Naive B cell (primary cell): ENCODE measurements around the gene NUAK2. TPM values are rescaled to one million over a fixed set of nuclear protein-coding genes. Genes with fewer than 3 reads are reported as not detected.

Experiments
- ATAC-seq, 2 donors: fragments of 150-1000 bp; cut with Tn5 transposase; 2 replicates each; pipeline ENCODE4 v1.10.0; 2021; ENCODE audit warnings: low read depth in 2 of 2, mild to moderate bottlenecking in 2 of 2, moderate library complexity in 2 of 2
- DNase-seq: peaks from one replicate; pipeline ENCODE4 v3.0.0; 2022
- H3K27ac Mint-ChIP-seq, 6 donors: one replicate each; pipeline ENCODE4 v1.8.0; 2020 to 2022; ENCODE audit warnings: mild to moderate bottlenecking in 6 of 6, mixed read lengths in 6 of 6, moderate library complexity in 5 of 6, inconsistent platforms in 2 of 6
- H3K27me3 Mint-ChIP-seq, 3 donors: one replicate each; pipeline ENCODE4 v1.8.0; 2021 to 2022; ENCODE audit warnings: mixed read lengths in 3 of 3, mild to moderate bottlenecking in 1 of 3
- H3K36me3 Mint-ChIP-seq, 2 donors: one replicate each; pipeline ENCODE4 v1.8.0; 2020 to 2022; ENCODE audit warnings: mixed read lengths in 2 of 2, inconsistent platforms in 1 of 2, mild to moderate bottlenecking in 1 of 2
- H3K4me1 Mint-ChIP-seq, 3 donors: one replicate each; pipeline ENCODE4 v1.8.0; 2020 to 2022; ENCODE audit warnings: mixed read lengths in 3 of 3, inconsistent platforms in 1 of 3, mild to moderate bottlenecking in 1 of 3, moderate library complexity in 1 of 3
- H3K4me3 Mint-ChIP-seq, 8 donors: one replicate each; pipeline ENCODE4 v1.8.0; 2020 to 2022; ENCODE audit warnings: mild to moderate bottlenecking in 8 of 8, mixed read lengths in 8 of 8, moderate library complexity in 8 of 8, inconsistent platforms in 2 of 8
- H3K9me3 Mint-ChIP-seq, 7 donors: one replicate each; pipeline ENCODE4 v1.8.0; 2020 to 2022; ENCODE audit warnings: mixed read lengths in 7 of 7, mild to moderate bottlenecking in 5 of 7, inconsistent platforms in 2 of 7, moderate library complexity in 1 of 7
- polyA plus RNA-seq, 6 donors: library from polyadenylated mRNA; unstranded; fragments of 300-500 nt; fragmentation: Illumina TruSeq; gene quantifications; one replicate each; pipeline ENCODE4 v1.2.3, GENCODE V29; 2021; ENCODE audit warnings: low read depth in 6 of 6

NUAK2 gene
- polyA plus RNA-seq, 6 donors from 2014 or later, result 103 to 166 (median 113) TPM

DNA sequence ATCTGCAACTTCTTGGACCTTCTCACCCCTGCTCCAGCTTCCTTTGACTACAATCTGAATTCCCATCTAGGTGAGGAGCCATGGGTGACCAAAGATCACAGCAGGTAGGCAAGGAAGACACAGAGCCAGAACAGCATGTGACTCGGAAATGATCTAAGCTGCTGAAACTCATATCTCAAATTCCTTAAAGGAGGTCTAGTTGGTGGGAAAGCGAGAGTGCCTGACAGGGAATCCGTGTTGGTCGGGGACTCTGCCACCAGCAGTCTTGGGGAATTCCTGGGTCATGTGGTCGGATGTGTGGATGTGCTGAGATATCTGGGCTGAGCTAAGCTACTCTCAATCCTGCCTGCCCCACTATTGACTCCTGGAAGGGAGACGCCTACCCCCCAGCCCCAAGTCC is 3.2 kb upstream of the NUAK2 start:
- H3K4me3 Mint-ChIP-seq, result peak overlapping the region in 5 of 8 donors; percentile 13 to 58 (median 55)
- no peak for DNase-seq

DNA sequence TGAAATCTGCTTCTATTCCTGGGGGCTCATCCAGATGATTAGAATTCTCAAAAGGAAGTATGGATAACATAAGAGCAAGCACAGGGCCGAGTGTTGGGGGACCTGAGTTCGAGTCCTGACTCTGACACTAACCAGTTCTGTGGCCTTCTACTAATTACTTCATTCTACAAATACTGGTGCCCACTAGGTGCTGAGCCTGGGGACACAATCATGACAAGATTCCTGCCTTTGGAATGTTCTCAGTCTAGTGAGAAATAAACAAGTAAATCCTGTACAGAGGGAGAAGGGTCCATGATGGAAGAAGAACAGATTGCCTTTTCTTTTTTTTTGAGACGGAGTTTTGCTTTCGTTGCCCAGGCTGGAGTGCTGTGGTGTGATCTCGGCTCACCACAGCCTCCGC is 2.2 kb upstream of the NUAK2 start:
- ATAC-seq, result no peak
- no peak for DNase-seq
- Mint-ChIP-seq H3K4me1 (peaks cover 44 to 60% (median 48%) of the 10 kb centered on the region in 3 donors), H3K4me3 (peak overlapping the region in 3 of 8 donors; percentile 60 to 63 (median 60)), H3K36me3 (peaks cover 16 to 23% of the 10 kb centered on the region in 2 donors), H3K9me3 (no peaks in the 10 kb centered on the region), H3K27me3 (peaks cover 0 to 10% (median 7%) of the 10 kb centered on the region in 3 donors), H3K27ac (peak overlapping the region in 3 of 6 donors; percentile 81 to 98 (median 84))

More for the DNA sequence above, 3.2 kb upstream of the NUAK2 start:
- Mint-ChIP-seq H3K4me1 (peaks cover 36 to 50% (median 40%) of the 10 kb centered on the region in 3 donors), H3K36me3 (peaks cover 10 to 16% of the 10 kb centered on the region in 2 donors), H3K27ac (peak overlapping the region in 4 of 6 donors; percentile 35 to 84 (median 72)), H3K9me3 (no peaks in the 10 kb centered on the region), H3K27me3 (peaks cover 0 to 18% (median 15%) of the 10 kb centered on the region in 3 donors)
- ATAC-seq, result no peak

GRCh38 chr1:205321959-205322283 is 376 bp upstream of the NUAK2 start:
- no peaks in the 10 kb centered on the region for H3K9me3 Mint-ChIP-seq
- H3K36me3 Mint-ChIP-seq, result peaks cover 23% of the 10 kb centered on the region in 2 donors
- peak overlapping the region; percentile 28 to 98 (median 98) for H3K27ac Mint-ChIP-seq
- H3K4me3 Mint-ChIP-seq, result peak overlapping the region; percentile 96 to 99 (median 98)
- peaks cover 55 to 79% (median 67%) of the 10 kb centered on the region in 3 donors for H3K4me1 Mint-ChIP-seq
- ATAC-seq (no peak), DNase-seq (no peak)
- peaks cover 0 to 3% (median 1%) of the 10 kb centered on the region in 3 donors for H3K27me3 Mint-ChIP-seq

GRCh38 chr1:205319081-205320018 is 2.2 kb downstream of the NUAK2 start:
- Mint-ChIP-seq H3K36me3 (peaks cover 23% of the 10 kb centered on the region in 2 donors), H3K9me3 (no peaks in the 10 kb centered on the region), H3K27ac (peak overlapping the region; percentile 13 to 98 (median 92)), H3K27me3 (no peaks in the 10 kb centered on the region), H3K4me1 (peaks cover 64 to 88% (median 75%) of the 10 kb centered on the region in 3 donors), H3K4me3 (peak overlapping the region; percentile 96 to 99 (median 98))
- ATAC-seq (no peak), DNase-seq (no peak)

GRCh38 chr1:205318231-205318991 is 3.1 kb downstream of the NUAK2 start:
- DNase-seq (no peak), ATAC-seq (no peak)
- Mint-ChIP-seq H3K9me3 (no peaks in the 10 kb centered on the region), H3K36me3 (peaks cover 23% of the 10 kb centered on the region in 2 donors), H3K27me3 (no peaks in the 10 kb centered on the region), H3K4me3 (peak overlapping the region; percentile 96 to 99 (median 98)), H3K4me1 (peaks cover 68 to 88% (median 75%) of the 10 kb centered on the region in 3 donors), H3K27ac (peak overlapping the region in 5 of 6 donors; percentile 68 to 98 (median 90))

- H3K4me1 Mint-ChIP-seq, result peaks cover 75 to 92% (median 77%) of the 10 kb centered on the region in 3 donors
- ATAC-seq (no peak), DNase-seq (no peak)
- peak overlapping the region; percentile 43 to 98 (median 86) for H3K27ac Mint-ChIP-seq
- peak overlapping the region; percentile 96 to 99 (median 98) for H3K4me3 Mint-ChIP-seq
- no peaks in the 10 kb centered on the region for H3K27me3 Mint-ChIP-seq
- H3K36me3 Mint-ChIP-seq, result peaks cover 23% of the 10 kb centered on the region in 2 donors
- H3K9me3 Mint-ChIP-seq, result no peaks in the 10 kb centered on the region
Measured at GRCh38 chr1:205317311-205317917, 4.1 kb downstream of the NUAK2 start.

DNA sequence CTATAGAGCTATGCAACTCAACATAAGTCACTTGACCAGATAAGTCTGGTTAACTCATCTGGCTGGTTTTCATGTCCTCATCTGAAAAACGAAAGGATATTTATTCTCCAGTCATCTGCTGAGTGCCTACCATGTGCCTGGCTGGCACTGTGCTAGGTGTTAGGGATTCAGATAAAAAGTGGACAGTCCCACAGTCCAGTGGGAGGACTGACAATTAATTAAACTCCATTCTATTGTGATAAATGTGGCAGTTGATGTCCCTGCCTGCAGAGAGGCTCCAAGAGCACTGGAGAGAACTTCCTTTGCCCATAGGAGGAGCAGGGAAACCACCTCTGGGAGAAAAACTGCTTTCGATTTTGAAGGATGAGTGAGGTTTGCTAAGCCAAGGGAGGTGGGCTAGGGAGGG is 5.4 kb downstream of the NUAK2 start:
- Mint-ChIP-seq H3K27me3 (no peaks in the 10 kb centered on the region), H3K4me1 (peaks cover 75 to 97% (median 82%) of the 10 kb centered on the region in 3 donors), H3K9me3 (no peaks in the 10 kb centered on the region), H3K36me3 (peaks cover 25 to 28% of the 10 kb centered on the region in 2 donors), H3K4me3 (peak overlapping the region; percentile 94 to 99 (median 98)), H3K27ac (peak overlapping the region in 5 of 6 donors; percentile 84 to 98 (median 98))
- no peak for ATAC-seq
- no peak for DNase-seq

DNA sequence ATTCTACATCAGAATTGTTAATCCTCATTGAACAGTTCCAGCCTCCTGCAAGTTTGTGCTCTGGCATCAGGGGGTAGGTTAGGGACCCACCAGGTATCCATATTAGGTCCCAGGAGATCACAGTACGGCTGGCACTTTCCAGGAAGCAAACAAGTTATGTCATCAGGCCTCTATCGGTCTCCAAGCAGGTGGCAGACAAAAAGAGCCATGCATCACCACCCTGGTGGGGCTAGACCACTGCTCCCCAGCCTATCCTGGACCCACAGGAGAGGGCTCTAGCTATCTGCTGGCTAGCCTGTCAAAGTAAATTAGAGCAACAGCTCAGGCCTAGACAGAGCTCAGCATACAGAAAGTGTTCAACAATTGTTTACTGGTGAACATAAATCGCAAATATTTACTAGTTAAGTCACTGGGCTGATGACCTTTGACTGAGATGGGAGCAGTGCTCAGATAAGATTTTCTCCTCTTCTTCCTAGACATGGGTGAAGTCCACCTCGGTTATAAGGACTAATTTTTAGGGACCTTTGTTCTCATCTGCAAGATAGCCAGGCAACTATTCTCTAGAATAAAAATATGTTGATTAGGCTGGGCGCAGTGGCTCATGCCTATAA is 6.4 kb downstream of the NUAK2 start:
- Mint-ChIP-seq H3K4me3 (peak overlapping the region; percentile 84 to 99 (median 96)), H3K9me3 (no peaks in the 10 kb centered on the region), H3K4me1 (peaks cover 77 to 100% (median 92%) of the 10 kb centered on the region in 3 donors), H3K36me3 (peaks cover 25 to 27% of the 10 kb centered on the region in 2 donors), H3K27ac (peak overlapping the region; percentile 97 to 99 (median 98)), H3K27me3 (no peaks in the 10 kb centered on the region)
- ATAC-seq, result peak in 1 of 2 donors; percentile 6
- no peak for DNase-seq

DNA sequence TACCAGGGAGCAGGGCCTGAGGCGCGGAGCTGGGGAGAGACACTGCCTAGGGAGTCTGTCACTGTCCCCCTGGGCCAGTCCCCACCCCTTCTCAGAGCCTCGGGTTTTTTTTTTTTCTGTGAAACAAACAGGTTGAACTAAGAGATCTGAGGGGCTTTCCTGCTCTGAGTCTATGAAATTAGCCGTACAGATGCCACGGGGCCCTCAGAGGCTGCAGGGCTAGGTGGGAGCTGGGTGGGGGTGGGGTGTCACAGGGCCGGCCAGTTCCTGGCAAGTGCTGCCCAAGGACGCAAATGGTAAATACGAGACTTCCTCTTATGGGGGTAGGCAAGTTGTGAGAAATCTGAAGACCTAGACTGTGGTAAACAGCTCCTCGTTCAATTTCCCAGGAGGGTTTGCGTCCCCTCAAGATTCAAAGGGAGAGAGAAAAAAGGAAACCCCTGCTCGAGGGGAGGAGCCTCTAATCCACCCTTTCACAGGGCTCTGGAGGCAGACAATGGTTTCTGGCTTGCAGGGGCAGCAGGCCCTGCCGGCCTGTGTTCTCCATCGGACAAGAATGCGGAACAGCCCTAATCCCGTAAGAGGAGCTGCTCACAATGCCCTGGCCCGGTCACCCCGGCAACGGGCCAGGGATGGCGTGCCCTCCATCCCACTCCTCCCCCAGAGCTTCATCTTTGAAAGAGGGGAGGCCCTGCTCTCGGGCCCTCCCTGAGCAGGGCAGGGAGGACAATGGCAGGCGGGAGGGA is 7.8 kb downstream of the NUAK2 start:
- peak; percentile 76 to 80 for ATAC-seq
- H3K27ac Mint-ChIP-seq, result peak overlapping the region; percentile 97 to 99 (median 98)
- peaks cover 15 to 19% of the 10 kb centered on the region in 2 donors for H3K36me3 Mint-ChIP-seq
- H3K4me3 Mint-ChIP-seq, result peak overlapping the region; percentile 84 to 99 (median 96)
- H3K4me1 Mint-ChIP-seq, result peaks cover 68 to 100% (median 87%) of the 10 kb centered on the region in 3 donors
- H3K27me3 Mint-ChIP-seq, result no peaks in the 10 kb centered on the region
- DNase-seq, result peak; percentile 78
- H3K9me3 Mint-ChIP-seq, result no peaks in the 10 kb centered on the region

GRCh38 chr1:205312866-205313562 is 8.5 kb downstream of the NUAK2 start:
- peaks cover 12 to 15% of the 10 kb centered on the region in 2 donors for H3K36me3 Mint-ChIP-seq
- peak overlapping the region; percentile 97 to 99 (median 98) for H3K27ac Mint-ChIP-seq
- ATAC-seq (no peak), DNase-seq (no peak)
- no peaks in the 10 kb centered on the region for H3K27me3 Mint-ChIP-seq
- no peaks in the 10 kb centered on the region for H3K9me3 Mint-ChIP-seq
- peak overlapping the region; percentile 84 to 99 (median 96) for H3K4me3 Mint-ChIP-seq
- H3K4me1 Mint-ChIP-seq, result peaks cover 65 to 100% (median 80%) of the 10 kb centered on the region in 3 donors

DNA sequence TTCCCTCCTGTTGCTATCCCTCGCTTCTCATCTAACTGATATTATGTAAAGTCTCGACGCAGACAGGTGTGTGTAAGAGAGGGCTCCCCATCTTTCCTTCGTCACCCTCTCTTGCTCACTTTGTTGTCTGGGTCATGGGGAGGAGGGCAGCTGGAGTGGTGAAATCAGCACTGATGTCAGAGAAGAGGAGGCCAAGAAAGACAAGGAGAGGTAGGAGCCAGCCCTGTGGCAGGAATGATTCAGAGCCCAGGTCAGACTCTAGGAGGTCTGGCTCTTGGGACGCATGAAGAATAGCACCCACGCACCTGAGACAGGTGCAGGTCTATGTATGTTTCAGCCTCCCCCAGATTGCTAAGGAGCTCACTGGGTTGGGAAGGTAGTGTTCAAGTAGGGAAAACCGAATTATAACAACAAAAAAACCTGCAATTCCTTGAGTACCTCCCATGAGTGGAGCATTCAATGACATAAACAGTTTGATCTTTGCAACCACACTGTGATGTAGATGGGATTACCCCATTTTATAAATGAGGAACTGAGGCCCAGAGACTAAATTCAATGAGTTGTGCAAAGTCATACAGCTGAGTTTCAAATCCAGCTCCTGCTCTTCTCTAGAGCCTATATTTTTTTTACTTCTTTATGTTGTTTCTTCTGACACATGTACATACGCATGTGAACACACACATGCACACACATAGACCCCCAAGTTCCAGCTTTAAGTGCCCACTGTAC is 10.4 kb downstream of the NUAK2 start:
- Mint-ChIP-seq H3K36me3 (peaks cover 12 to 15% of the 10 kb centered on the region in 2 donors), H3K9me3 (no peaks in the 10 kb centered on the region), H3K4me1 (peaks cover 59 to 96% (median 67%) of the 10 kb centered on the region in 3 donors), H3K27me3 (no peaks in the 10 kb centered on the region), H3K4me3 (peak overlapping the region; percentile 64 to 99 (median 86)), H3K27ac (peak overlapping the region; percentile 95 to 99 (median 98))
- DNase-seq (peak; percentile 69), ATAC-seq (peak; percentile 52 to 65)
